ENCODE measurements around the gene TBC1D21.

Gene TBC1D21

GRCh38 chr15:73858062-73858461 lies 15.3 kb upstream of the TBC1D21 start:
- DNase-seq (ENCODE audit: low read depth in 2 of 2, low spot score in 1 of 2) = no peak

DNA sequence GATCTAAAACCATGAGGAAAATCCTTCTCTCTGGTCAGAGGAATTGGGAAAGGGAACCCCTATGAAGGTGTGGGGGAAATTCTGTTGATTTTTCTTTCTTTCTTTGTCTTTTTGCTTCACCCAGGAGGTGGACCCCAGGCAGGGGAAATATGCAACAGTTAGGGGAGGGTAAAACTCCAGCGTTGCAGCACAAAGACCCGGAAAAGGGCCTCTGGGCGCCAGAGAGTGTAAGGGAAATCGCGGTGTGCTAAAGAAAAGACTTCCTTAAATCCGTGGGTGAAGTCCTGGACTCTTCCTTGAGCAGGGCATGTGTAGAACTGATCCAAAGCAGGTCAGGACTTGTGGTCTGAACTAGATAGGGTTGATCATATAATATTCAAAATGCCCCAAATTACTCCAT lies 11.1 kb upstream of the TBC1D21 start:
- no peak for DNase-seq (ENCODE audit: low read depth in 2 of 2, low spot score in 1 of 2)

- no peak for DNase-seq (ENCODE audit: low read depth in 2 of 2, low spot score in 1 of 2)
Observed at GRCh38 chr15:73865379-73865778, 8.0 kb upstream of the TBC1D21 start.

DNA sequence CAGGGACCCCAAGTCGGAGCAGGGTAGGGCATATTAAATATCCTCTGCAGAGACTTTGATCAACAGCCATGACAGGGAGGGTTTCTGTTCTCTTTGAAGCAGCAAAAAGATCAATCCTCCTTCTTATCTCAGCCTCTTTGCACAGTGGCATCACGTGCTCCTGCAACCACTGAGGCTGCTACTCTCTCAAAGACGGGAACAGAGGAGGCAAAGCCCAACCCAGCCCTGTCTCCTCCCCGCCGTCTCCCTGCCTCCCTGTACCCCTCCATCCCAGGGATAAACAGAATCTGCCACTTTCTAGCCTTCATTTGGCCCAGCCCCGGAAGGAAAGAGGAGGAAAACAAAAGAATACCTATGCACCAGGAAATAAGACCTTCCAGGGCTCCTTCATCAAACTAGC lies 7.5 kb upstream of the TBC1D21 start:
- DNase-seq (ENCODE audit: low read depth in 2 of 2, low spot score in 1 of 2) = no peak

GRCh38 chr15:73866481-73866880 lies 6.9 kb upstream of the TBC1D21 start:
- no peak for DNase-seq (ENCODE audit: low read depth in 2 of 2, low spot score in 1 of 2)

GRCh38 chr15:73866881-73867410 lies 6.4 kb upstream of the TBC1D21 start:
- DNase-seq (ENCODE audit: low read depth in 2 of 2, low spot score in 1 of 2) = no peak

GRCh38 chr15:73867426-73867825 lies 5.9 kb upstream of the TBC1D21 start:
- DNase-seq (ENCODE audit: low read depth in 2 of 2, low spot score in 1 of 2) = no peak

DNA sequence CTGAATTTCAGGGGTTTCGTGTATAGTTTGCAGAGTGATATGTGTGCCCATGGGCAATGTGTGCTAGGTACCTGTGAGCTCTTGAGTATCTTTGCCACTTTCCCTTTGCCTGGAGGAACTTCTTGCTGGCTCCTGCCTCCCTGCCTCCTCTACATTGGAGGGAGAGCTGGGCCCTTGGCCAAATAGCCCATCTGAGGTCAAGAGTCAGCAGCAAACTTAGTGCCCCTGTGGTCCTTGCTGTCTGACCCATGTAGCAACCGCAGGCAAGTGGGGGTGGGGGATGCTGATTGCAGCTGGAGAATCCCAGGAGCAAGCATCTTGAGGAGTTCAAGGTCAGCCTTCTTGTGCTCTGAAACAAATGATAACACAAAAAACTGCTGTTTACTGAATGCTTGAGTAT lies 5.4 kb upstream of the TBC1D21 start:
- no peak for DNase-seq (ENCODE audit: low read depth in 2 of 2, low spot score in 1 of 2)

GRCh38 chr15:73869216-73869995 lies 4.0 kb upstream of the TBC1D21 start:
- DNase-seq (ENCODE audit: low read depth in 2 of 2, low spot score in 1 of 2) = no peak

GRCh38 chr15:73870700-73871408 lies 2.5 kb upstream of the TBC1D21 start:
- no peak for DNase-seq (ENCODE audit: low read depth in 2 of 2, low spot score in 1 of 2)

GRCh38 chr15:73872346-73872745 lies 1.0 kb upstream of the TBC1D21 start:
- no peak for DNase-seq (ENCODE audit: low read depth in 2 of 2, low spot score in 1 of 2)

GRCh38 chr15:73873889-73874511 lies 636 bp downstream of the TBC1D21 start:
- DNase-seq (ENCODE audit: low read depth in 2 of 2, low spot score in 1 of 2) = no peak

DNA sequence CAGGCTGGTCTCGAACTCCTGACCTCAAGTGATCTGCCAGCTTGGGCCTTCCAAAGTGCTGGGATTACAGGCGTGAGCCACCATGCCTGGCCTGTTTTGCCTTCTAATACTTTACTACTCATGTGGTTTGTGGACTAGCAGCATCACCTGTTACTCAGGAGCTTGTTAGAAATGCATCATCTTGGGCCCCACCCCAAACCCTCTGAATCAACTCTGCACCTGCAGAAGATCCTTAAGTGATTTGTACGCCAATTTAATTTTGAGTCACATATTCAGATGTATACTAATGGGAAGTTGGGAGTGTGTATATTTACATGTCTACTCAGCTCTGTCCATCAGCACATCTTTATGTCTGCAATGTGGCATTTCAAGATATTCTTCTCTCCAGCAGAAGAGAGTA lies 6.1 kb downstream of the TBC1D21 start:
- no peak for DNase-seq (ENCODE audit: low read depth in 2 of 2, low spot score in 1 of 2)

GRCh38 chr15:73881579-73882320 lies 8.4 kb downstream of the TBC1D21 start:
- DNase-seq (ENCODE audit: low read depth in 2 of 2, low spot score in 1 of 2) = no peak

- DNase-seq (ENCODE audit: low read depth in 2 of 2, low spot score in 1 of 2) = no peak
Observed at GRCh38 chr15:73882761-73883419, 9.5 kb downstream of the TBC1D21 start.

DNA sequence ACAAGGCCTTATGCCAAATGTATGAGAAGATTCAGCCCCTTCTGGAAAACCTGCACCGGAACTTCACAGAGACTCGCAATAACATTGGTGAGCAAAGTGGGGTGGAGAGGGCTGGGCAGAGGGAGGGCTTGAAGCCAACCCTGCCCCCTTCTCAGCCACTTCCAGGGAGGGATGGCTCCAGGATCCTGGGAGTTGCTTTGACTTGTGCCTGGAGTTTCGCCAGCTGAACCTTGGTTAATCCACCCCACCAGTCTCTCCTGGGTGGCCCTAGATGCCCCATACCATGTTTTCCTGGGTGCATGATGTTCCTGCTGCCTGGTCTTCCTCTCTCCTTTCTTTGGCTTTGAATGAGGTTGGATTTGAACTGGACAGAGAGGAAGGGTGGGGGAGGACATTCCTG lies 10.8 kb downstream of the TBC1D21 start:
- DNase-seq (ENCODE audit: low read depth in 2 of 2, low spot score in 1 of 2) = no peak

GRCh38 chr15:73885954-73886700 lies 12.8 kb downstream of the TBC1D21 start:
- no peak for DNase-seq (ENCODE audit: low read depth in 2 of 2, low spot score in 1 of 2)

GRCh38 chr15:73886717-73887345 lies 13.5 kb downstream of the TBC1D21 start:
- DNase-seq (ENCODE audit: low read depth in 2 of 2, low spot score in 1 of 2) = no peak

- no peak for DNase-seq (ENCODE audit: low read depth in 2 of 2, low spot score in 1 of 2)
Observed at GRCh38 chr15:73887481-73887880, 14.1 kb downstream of the TBC1D21 start.
